ENCODE data around the gene MCM9.

MCM9 gene

GRCh38 chr6:118787724-118788423 is 147.1 kb downstream of the MCM9 start:
- TF ChIP-seq, protein P1, sequence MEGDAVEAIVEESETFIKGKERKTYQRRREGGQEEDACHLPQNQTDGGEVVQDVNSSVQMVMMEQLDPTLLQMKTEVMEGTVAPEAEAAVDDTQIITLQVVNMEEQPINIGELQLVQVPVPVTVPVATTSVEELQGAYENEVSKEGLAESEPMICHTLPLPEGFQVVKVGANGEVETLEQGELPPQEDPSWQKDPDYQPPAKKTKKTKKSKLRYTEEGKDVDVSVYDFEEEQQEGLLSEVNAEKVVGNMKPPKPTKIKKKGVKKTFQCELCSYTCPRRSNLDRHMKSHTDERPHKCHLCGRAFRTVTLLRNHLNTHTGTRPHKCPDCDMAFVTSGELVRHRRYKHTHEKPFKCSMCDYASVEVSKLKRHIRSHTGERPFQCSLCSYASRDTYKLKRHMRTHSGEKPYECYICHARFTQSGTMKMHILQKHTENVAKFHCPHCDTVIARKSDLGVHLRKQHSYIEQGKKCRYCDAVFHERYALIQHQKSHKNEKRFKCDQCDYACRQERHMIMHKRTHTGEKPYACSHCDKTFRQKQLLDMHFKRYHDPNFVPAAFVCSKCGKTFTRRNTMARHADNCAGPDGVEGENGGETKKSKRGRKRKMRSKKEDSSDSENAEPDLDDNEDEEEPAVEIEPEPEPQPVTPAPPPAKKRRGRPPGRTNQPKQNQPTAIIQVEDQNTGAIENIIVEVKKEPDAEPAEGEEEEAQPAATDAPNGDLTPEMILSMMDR (conservative IDR thresholded peaks at IDR 0.05), result no peak
- H3K27ac ChIP-seq, result peak overlapping the region; percentile 85

DNA sequence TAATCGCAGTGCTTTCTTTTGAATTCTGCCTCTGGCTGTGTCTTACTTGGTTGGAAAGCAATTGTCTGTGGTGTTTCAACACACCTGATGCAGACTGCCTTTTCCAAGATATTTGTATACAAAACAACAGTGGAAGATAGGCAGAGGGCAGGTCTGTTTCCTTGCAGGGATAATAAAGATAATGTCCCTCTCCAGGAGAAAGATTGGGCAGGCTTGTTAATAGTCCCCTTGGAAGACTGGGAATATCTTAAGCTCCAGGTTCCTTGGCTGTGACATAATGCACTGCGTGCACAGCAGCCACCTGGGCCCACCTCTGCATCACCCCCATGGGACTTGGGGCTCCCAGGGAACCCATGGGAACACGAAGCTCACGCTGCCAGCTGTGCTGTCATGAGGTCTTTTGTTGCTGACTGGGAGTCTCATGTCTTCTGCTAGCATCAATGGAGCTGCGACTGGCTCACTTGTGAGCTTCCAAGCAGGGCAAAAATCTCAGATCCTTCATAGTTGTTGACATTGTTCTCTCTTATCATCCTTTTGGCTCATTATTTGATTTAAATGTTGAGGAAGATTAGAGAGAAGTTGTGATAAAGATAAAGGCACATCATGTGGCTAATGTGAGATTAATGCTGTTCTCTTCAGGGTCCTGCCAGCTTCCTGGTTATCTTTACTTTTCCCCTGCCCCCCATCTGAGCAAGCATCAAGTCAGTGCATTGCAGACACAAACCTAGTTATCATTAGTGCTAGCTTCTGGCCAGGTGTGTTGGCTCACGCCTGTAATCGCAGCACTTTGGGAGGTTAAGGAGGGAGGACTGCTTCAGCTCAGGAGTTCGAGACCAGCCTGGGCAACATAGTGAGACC is 148.1 kb downstream of the MCM9 start:
- peak overlapping the region; percentile 85 for H3K27ac ChIP-seq
- TF ChIP-seq, protein P1 (conservative IDR thresholded peaks at IDR 0.05), result no peak

DNA sequence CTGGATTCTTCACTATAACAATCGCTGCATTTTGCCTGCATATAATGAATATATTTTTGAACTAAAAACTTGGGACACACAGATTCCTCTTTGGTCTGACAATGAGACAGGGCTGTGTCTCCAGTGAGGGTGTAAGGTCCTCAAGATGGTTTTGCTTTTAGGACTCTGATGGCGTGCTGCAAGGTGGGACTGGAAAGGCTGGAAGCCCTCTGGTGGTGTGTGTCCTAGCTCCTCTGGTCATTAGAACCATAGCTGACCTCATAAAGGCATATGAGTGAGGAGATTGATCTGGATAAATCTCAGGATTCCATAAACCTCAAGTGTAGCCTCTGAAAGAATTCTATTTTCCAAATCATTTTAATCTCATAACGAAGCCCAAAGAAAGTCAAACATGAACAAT is 149.4 kb downstream of the MCM9 start:
- TF ChIP-seq, protein P1 (conservative IDR thresholded peaks at IDR 0.05), result no peak
- H3K27ac ChIP-seq, result peak overlapping the region; percentile 85

DNA sequence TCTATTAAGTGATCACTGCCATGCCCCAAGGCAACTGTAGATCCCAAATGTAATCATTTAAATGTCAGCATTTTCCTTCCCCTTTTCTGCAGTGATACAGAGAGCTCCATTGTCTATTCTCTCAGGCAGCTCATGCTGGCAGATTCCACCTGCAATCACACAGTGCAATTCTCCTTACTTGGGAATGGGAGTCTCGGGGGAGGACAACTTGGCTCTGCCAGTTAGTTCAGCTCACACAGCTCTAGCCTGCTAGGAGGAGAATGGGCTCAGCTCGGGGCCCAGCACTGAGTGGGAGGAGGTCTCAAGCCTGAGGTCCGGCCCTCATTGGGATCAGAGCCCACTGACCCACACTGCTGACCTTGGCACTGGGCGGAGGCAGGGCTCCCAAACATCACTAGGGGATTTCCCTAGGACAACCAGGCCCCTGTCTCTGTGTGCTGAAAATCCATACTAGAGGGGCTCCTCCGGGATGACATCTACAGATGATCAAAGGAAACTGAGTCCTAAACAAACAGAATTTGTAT is 150.3 kb downstream of the MCM9 start:
- H3K27ac ChIP-seq, result peak overlapping the region; percentile 85
- TF ChIP-seq, protein P1 (conservative IDR thresholded peaks at IDR 0.05), result no peak

DNA sequence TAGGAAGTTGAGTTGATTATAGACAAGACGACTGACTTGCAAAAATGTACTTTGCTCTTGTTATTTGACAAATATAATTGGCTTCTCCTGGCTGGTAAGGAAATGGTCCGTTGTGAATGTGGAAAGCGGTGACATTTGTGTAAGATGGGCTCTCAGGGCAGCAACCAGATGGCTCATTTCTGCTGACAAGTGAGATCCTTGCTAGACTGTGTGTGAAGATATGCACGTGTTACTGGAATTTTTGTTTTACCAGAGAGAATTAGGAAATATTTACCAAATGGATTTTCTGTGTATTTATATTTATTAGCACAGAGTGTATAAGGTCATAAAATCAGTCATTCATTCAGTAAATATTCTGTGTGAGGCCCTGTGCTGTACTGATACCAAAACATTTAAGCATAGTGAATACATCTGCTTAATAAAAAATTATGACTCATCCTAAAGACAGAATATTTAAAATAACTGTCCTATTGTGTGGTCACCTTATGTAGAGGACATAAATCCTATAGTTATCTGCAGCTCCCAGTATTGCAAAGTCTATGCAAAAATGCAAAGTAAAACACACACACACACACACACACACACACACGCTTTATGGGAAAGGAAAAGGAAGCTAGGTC is 150.9 kb downstream of the MCM9 start:
- TF ChIP-seq, protein P1 (conservative IDR thresholded peaks at IDR 0.05), result no peak
- H3K27ac ChIP-seq, result peak overlapping the region; percentile 85

GRCh38 chr6:118782651-118783050 is 152.3 kb downstream of the MCM9 start:
- TF ChIP-seq, protein P1 (conservative IDR thresholded peaks at IDR 0.05), result no peak
- peak overlapping the region; percentile 85 for H3K27ac ChIP-seq

DNA sequence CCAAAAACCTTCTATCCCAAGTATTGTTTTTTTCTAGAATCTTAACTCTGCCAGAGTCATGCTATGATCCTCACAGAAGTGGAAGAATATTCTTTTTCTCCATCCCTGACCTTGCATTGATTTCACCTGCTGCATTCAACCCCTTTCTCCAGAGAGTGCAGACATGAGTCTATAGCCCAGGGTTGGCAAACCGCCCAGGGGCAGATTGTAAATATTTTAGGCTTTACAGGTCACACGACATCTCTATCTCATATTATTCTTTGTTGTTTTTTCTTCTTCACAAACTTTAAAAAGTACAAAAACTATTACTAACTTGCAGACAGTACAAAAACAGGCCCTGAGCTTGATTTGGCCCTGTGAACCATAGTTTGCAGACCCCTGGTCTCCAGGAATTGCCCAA is 153.1 kb downstream of the MCM9 start:
- TF ChIP-seq, protein P1 (conservative IDR thresholded peaks at IDR 0.05), result no peak

More for the DNA sequence above, 153.1 kb downstream of the MCM9 start:
- H3K27ac ChIP-seq, result peak overlapping the region; percentile 85

All from VCaP (cell line).